PC-3 (cell line): ENCODE measurements around the gene LRRC3C. TPM values are rescaled to one million over a fixed set of nuclear protein-coding genes. Genes with fewer than 3 reads are reported as not detected.

Source experiments
- ATAC-seq: fragments of 200-7000 bp; cut with Tn5 transposase; 2 replicates; pipeline ENCODE4 v1.9.1; 2020; ENCODE audit warnings: mild to moderate bottlenecking, moderate library complexity
- BruUV-seq: library from RNA; stranded (reverse); fragments of 400-500 nt; replicated peaks from 2 replicates; lab custom pipeline; 2021; lab: Mats Ljungman, UMichigan
- CTCF ChIA-PET: fragments of 300-600 bp; sonication (Branson Sonifier 250); formaldehyde crosslinking; loops from one replicate; lab custom pipeline; 2022; ENCODE audit warnings: antibody characterized with exemption; lab: Charles Lee
- POLR2A ChIA-PET: fragments of 300-600 bp; sonication (Branson Sonifier 250); formaldehyde crosslinking; loops from one replicate; lab custom pipeline; 2022; ENCODE audit warnings: antibody characterized with exemption; ENCODE audit not compliant: unreplicated experiment; lab: Charles Lee
- DNase-seq: peaks from one replicate; pipeline ENCODE4 v3.0.0-alpha.2; 2015
- H2AFZ ChIP-seq: fragments of 300-600 bp; sonication (generic); 2 replicates; pipeline ENCODE4 v1.6.0; 2016; ENCODE audit warnings: antibody characterized with exemption, low read length
- H3F3A ChIP-seq: fragments of 300-600 bp; sonication (generic); one replicate; pipeline ENCODE4 v1.6.0; 2017; ENCODE audit warnings: antibody characterized with exemption, low read length, control low read depth, mild to moderate bottlenecking; ENCODE audit not compliant: unreplicated experiment
- H3K27ac ChIP-seq: fragments of 300-600 bp; sonication (generic); 2 replicates; pipeline ENCODE4 v1.5.1; 2016; ENCODE audit warnings: mild to moderate bottlenecking, low read length
- H3K27me3 ChIP-seq: fragments of 300-600 bp; sonication (generic); 2 replicates; pipeline ENCODE4 v1.6.1; 2016; ENCODE audit warnings: low read length, mixed read lengths
- H3K36me3 ChIP-seq: fragments of 300-600 bp; sonication (generic); 2 replicates; pipeline ENCODE4 v1.6.1; 2016; ENCODE audit warnings: low read depth, mixed run types, low read length, mixed read lengths
- H3K4me1 ChIP-seq: fragments of 300-600 bp; sonication (generic); 2 replicates; pipeline ENCODE4 v1.5.1; 2016; ENCODE audit warnings: low read length; ENCODE audit not compliant: insufficient read depth
- H3K4me2 ChIP-seq: fragments of 300-600 bp; sonication (generic); 2 replicates; pipeline ENCODE4 v1.6.0; 2016; ENCODE audit warnings: low read length
- H3K4me3 ChIP-seq: fragments of 300-600 bp; sonication (generic); 2 replicates; pipeline ENCODE4 v1.5.1; 2016; ENCODE audit warnings: mild to moderate bottlenecking, low read length, mixed read lengths
- H3K79me2 ChIP-seq: fragments of 300-600 bp; sonication (generic); 2 replicates; pipeline ENCODE4 v1.6.1; 2017; ENCODE audit warnings: low read length, mixed read lengths
- H3K9ac ChIP-seq: fragments of 300-600 bp; sonication (generic); 2 replicates; pipeline ENCODE4 v1.6.0; 2016; ENCODE audit warnings: mild to moderate bottlenecking, low read length
- H3K9me2 ChIP-seq: fragments of 300-600 bp; sonication (generic); replicated peaks from 2 replicates; pipeline ENCODE4 v1.6.1; 2016; ENCODE audit warnings: mixed run types, low read length, mixed read lengths
- H3K9me3 ChIP-seq: fragments of 300-600 bp; sonication (generic); 2 replicates; pipeline ENCODE4 v1.6.1; 2016; ENCODE audit warnings: low read length, mixed read lengths
- H4K20me1 ChIP-seq: fragments of 300-600 bp; sonication (generic); 2 replicates; pipeline ENCODE4 v1.6.1; 2016; ENCODE audit warnings: low read length, mixed read lengths
- EZH2 ChIP-seq: fragments of 300-600 bp; sonication (generic); IDR thresholded peaks from one replicate; pipeline ENCODE4 v1.6.1; 2017; ENCODE audit warnings: antibody characterized with exemption, mild to moderate bottlenecking, low read length; ENCODE audit not compliant: unreplicated experiment
- EZH2phosphoT487 ChIP-seq: fragments of 300-600 bp; sonication (generic); IDR thresholded peaks from 2 replicates; pipeline ENCODE4 v1.6.1; 2018; ENCODE audit warnings: mild to moderate bottlenecking, antibody characterized with exemption, low read length, borderline replicate concordance
- intact Hi-C: fragments of 100-400 bp; cut with micrococcal nuclease; formaldehyde crosslinking; loops from 2 replicates; pipeline ENCODE4 v1.9.0; 2023
- total RNA-seq: library from RNA; depleted of rRNA; stranded (reverse); fragments of >200 nt; gene quantifications from 2 replicates; pipeline ENCODE4 v1.2.3, GENCODE V29; 2014
- TF ChIP-seq, protein P1 (sequence below): fragments of 300-600 bp; sonication (generic); conservative IDR thresholded peaks from 2 replicates; pipeline ENCODE4 v1.5.1; 2017; ENCODE audit warnings: antibody characterized with exemption, low read depth, mild to moderate bottlenecking, low read length

LRRC3C gene
- total RNA-seq, 1 experiment from 2014 or later: not detected

DNA sequence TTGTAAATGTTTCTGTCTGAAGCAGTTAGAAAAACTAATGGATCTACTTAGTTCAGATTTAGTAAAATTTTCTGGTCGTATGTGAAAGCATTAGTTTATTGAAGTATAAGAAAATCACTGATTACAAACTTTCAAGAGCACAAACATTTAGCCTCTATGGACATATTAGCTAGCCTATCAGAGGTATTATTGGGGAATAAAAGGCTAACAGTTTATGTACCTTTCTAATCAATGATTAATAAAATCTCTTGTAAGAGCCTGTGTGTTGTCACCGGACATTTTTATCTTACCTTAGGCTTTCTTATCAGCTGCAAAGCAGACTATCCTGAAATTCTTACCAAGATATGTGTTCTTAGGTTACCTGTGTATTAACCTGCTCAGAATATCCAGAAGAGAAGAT is 38.3 kb upstream of the LRRC3C start:
- H3K27ac ChIP-seq: no peak overlapping the region
- ATAC-seq: no peak
- H3K9ac ChIP-seq: no peak overlapping the region
- no peak for DNase-seq
- TF ChIP-seq EZH2 (no peak), EZH2phosphoT487 (no peak)
- TF ChIP-seq, protein P1, sequence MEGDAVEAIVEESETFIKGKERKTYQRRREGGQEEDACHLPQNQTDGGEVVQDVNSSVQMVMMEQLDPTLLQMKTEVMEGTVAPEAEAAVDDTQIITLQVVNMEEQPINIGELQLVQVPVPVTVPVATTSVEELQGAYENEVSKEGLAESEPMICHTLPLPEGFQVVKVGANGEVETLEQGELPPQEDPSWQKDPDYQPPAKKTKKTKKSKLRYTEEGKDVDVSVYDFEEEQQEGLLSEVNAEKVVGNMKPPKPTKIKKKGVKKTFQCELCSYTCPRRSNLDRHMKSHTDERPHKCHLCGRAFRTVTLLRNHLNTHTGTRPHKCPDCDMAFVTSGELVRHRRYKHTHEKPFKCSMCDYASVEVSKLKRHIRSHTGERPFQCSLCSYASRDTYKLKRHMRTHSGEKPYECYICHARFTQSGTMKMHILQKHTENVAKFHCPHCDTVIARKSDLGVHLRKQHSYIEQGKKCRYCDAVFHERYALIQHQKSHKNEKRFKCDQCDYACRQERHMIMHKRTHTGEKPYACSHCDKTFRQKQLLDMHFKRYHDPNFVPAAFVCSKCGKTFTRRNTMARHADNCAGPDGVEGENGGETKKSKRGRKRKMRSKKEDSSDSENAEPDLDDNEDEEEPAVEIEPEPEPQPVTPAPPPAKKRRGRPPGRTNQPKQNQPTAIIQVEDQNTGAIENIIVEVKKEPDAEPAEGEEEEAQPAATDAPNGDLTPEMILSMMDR: no peak
- no peaks in the 10 kb centered on the region; the same call in 1 of the 2 replicates for H3K27me3 ChIP-seq
- H4K20me1 ChIP-seq: no peaks in the 10 kb centered on the region
- no peaks in the 10 kb centered on the region for H3K9me3 ChIP-seq
- H3K36me3 ChIP-seq: no peaks in the 10 kb centered on the region
- H3K79me2 ChIP-seq: no peaks in the 10 kb centered on the region
- CTCF ChIA-PET: no interaction called here
- H3K4me2 ChIP-seq: no peak overlapping the region
- BruUV-seq: no TSS peak
- intact Hi-C loops: no loop called here
- no peak overlapping the region for H3K4me3 ChIP-seq
- H3F3A ChIP-seq: no peaks in the 10 kb centered on the region
- POLR2A ChIA-PET: no interaction called here
- no peak overlapping the region for H2AFZ ChIP-seq
- H3K9me2 ChIP-seq: no peaks in the 10 kb centered on the region
- no peaks in the 10 kb centered on the region for H3K4me1 ChIP-seq

DNA sequence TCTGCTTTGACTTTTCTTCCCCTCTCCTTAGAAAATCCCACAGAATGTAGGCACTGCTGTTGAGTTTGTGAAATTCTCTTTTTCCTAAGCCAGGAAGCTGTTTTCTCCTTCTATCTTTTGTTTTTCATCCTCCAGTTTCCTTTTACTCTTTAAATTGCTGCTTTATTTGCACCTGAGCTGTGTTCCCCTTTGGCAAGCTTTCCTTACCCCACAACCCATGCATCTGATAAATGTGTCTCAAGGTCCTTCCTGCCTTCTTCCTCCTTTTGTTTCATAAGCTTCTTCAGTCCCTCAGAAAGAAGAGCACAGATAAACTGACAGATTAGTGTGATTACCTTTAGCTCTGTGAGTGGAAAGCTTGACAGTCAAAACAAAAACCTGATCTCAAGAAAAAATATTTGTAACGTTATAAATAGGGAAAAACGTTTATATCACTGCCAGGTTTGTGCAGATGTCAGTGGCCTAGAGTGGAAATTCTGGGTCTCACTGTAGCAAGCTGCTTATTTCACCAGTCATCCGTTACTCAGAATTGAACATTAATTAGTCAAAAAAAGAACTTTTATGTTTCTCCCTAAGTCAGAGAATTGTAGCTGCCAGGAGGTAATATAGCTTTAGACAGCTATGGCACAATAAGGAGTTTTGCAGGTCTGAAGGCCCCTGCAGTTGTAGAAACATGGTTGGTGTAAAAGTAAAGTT is 32.7 kb upstream of the LRRC3C start:
- no peak overlapping the region for H3K4me2 ChIP-seq
- H3K79me2 ChIP-seq: no peaks in the 10 kb centered on the region
- H3K9ac ChIP-seq: no peak overlapping the region
- no peaks in the 10 kb centered on the region for H3K9me2 ChIP-seq
- H3K4me1 ChIP-seq: no peaks in the 10 kb centered on the region
- H3K9me3 ChIP-seq: no peaks in the 10 kb centered on the region
- H3K4me3 ChIP-seq: no peak overlapping the region
- TF ChIP-seq EZH2 (no peak), EZH2phosphoT487 (no peak)
- TF ChIP-seq, protein P1: no peak
- no peak overlapping the region for H2AFZ ChIP-seq
- H3K27ac ChIP-seq: no peak overlapping the region
- ChIA-PET POLR2A (no interaction called here), CTCF (no interaction called here)
- H3F3A ChIP-seq: no peaks in the 10 kb centered on the region
- ATAC-seq (no peak), DNase-seq (no peak)
- H3K36me3 ChIP-seq: no peaks in the 10 kb centered on the region
- intact Hi-C loops: no loop called here
- no peaks in the 10 kb centered on the region for H4K20me1 ChIP-seq
- no peaks in the 10 kb centered on the region; the same call in 1 of the 2 replicates for H3K27me3 ChIP-seq
- no TSS peak for BruUV-seq

DNA sequence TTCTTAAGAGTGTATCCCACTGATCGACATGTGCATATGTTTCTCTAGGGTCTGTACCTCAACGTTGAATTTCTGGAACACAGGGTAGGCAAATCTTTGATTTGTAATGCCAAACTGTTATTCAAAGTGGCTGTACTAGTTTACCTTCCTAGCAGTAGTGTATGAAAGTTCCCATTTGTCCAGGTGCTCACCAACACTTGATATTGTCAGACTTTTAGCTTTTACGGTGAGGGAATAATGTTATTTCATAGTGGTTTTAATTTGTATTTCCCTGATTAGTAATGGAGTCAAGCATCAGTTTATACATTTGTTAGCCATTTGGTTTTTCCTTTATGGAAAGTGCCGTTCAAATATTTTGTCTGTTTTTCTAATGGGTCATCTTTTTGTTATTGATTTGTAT is 29.4 kb upstream of the LRRC3C start:
- no peaks in the 10 kb centered on the region for H3K9me3 ChIP-seq
- intact Hi-C loops: no loop called here
- H3K27ac ChIP-seq: no peak overlapping the region
- no peak for TF ChIP-seq EZH2phosphoT487
- TF ChIP-seq, protein P1: no peak
- no peak for TF ChIP-seq EZH2
- no peak overlapping the region for H3K9ac ChIP-seq
- ChIA-PET CTCF (no interaction called here), POLR2A (no interaction called here)
- H3K27me3 ChIP-seq: no peaks in the 10 kb centered on the region
- H3K36me3 ChIP-seq: no peaks in the 10 kb centered on the region
- H3K4me1 ChIP-seq: no peaks in the 10 kb centered on the region
- no peaks in the 10 kb centered on the region for H3F3A ChIP-seq
- no peak for ATAC-seq
- no peak overlapping the region for H3K4me3 ChIP-seq
- no peak for DNase-seq
- no peaks in the 10 kb centered on the region for H4K20me1 ChIP-seq
- H2AFZ ChIP-seq: no peak overlapping the region
- H3K4me2 ChIP-seq: no peak overlapping the region
- no peaks in the 10 kb centered on the region for H3K9me2 ChIP-seq
- H3K79me2 ChIP-seq: no peaks in the 10 kb centered on the region
- BruUV-seq: no TSS peak
